ENCODE results near the gene TCERG1L. TPM values are rescaled to one million over a fixed set of nuclear protein-coding genes. Genes with fewer than 3 reads are reported as not detected.
"Not testable (repeated sequence)": the region's sequence is repeated elsewhere in the genome, so short reads cannot be mapped to it uniquely, and the experiment has no call there.

Gene TCERG1L
- total and polyA plus RNA-seq, 2 experiments from 2014 or later: not detected

GRCh38 chr10:131237991-131238651 lies 73.4 kb downstream of the TCERG1L start:
- no peak for TF ChIP-seq EZH2phosphoT487 (IDR thresholded peaks at IDR 0.05; ENCODE audit: insufficient read depth, low read depth)
- no peak for TF ChIP-seq EZH2 (IDR thresholded peaks at IDR 0.05; ENCODE audit: insufficient read depth, poor library complexity, severe bottlenecking)
- Histone ChIP-seq H3K9me3 (ENCODE audit: low read depth) (no peaks in the 10 kb centered on the region), H4K20me1 (ENCODE audit: insufficient read depth) (no peaks in the 10 kb centered on the region), H3F3A (ENCODE audit: insufficient read depth) (no peaks in the 10 kb centered on the region), H3K4me2 (ENCODE audit: unreplicated experiment) (no peak overlapping the region), H3K4me1 (ENCODE audit: insufficient read depth) (no peaks in the 10 kb centered on the region), H3K27ac (no peak overlapping the region), H3K4me3 (no peak overlapping the region), H3K36me3 (ENCODE audit: low read depth) (no peaks in the 10 kb centered on the region), H3K9ac (no peak overlapping the region), H3K79me2 (ENCODE audit: insufficient read depth) (no peaks in the 10 kb centered on the region), H2AFZ (no peak overlapping the region), H3K27me3 (replicated peaks; ENCODE audit: insufficient read depth) (no peaks in the 10 kb centered on the region), H3K9me2 (ENCODE audit: insufficient read depth) (no peaks in the 10 kb centered on the region)
- DNase-seq: no peak
- in situ Hi-C loops (cut with MboI): no loop called here
- WGBS, 2 experiments (ENCODE audit: low coverage in 1 of 2, low lambda C conversion rate in 2 of 2, missing lambda C conversion rate in 2 of 2): 48 to 49% methylated on average over 20 of the region's 20 CpGs

GRCh38 chr10:131234606-131235005 lies 76.9 kb downstream of the TCERG1L start:
- H3F3A ChIP-seq (ENCODE audit: insufficient read depth); DNase-seq; H3K4me3 ChIP-seq; H3K36me3 ChIP-seq (ENCODE audit: low read depth); H3K27ac ChIP-seq; H3K4me2 ChIP-seq (ENCODE audit: unreplicated experiment); in situ Hi-C loops (cut with MboI); H3K4me1 ChIP-seq (ENCODE audit: insufficient read depth); H3K9ac ChIP-seq; H2AFZ ChIP-seq; H3K9me3 ChIP-seq (ENCODE audit: low read depth); H3K9me2 ChIP-seq (ENCODE audit: insufficient read depth); H3K79me2 ChIP-seq (ENCODE audit: insufficient read depth); H4K20me1 ChIP-seq (ENCODE audit: insufficient read depth); H3K27me3 ChIP-seq (replicated peaks; ENCODE audit: insufficient read depth): not testable (repeated sequence)
- WGBS, 2 experiments (ENCODE audit: low coverage in 1 of 2, low lambda C conversion rate in 2 of 2, missing lambda C conversion rate in 2 of 2): 35 to 42% methylated on average over 13 of the region's 13 CpGs

GRCh38 chr10:131233611-131234258 lies 77.8 kb downstream of the TCERG1L start:
- Histone ChIP-seq H3K4me2 (ENCODE audit: unreplicated experiment) (no peak overlapping the region), H3K27ac (no peak overlapping the region), H3K79me2 (ENCODE audit: insufficient read depth) (no peaks in the 10 kb centered on the region), H2AFZ (no peak overlapping the region), H3F3A (ENCODE audit: insufficient read depth) (no peaks in the 10 kb centered on the region), H3K9ac (no peak overlapping the region), H3K4me1 (ENCODE audit: insufficient read depth) (no peaks in the 10 kb centered on the region), H3K9me2 (ENCODE audit: insufficient read depth) (no peaks in the 10 kb centered on the region), H3K9me3 (ENCODE audit: low read depth) (no peaks in the 10 kb centered on the region), H3K4me3 (no peak overlapping the region), H3K27me3 (replicated peaks; ENCODE audit: insufficient read depth) (no peaks in the 10 kb centered on the region), H4K20me1 (ENCODE audit: insufficient read depth) (no peaks in the 10 kb centered on the region), H3K36me3 (ENCODE audit: low read depth) (no peaks in the 10 kb centered on the region)
- in situ Hi-C loops (cut with MboI): no loop called here
- 13 to 24% methylated on average over 7 of the region's 7 CpGs for WGBS, 2 experiments (ENCODE audit: low coverage in 1 of 2, low lambda C conversion rate in 2 of 2, missing lambda C conversion rate in 2 of 2)
- TF ChIP-seq EZH2 (IDR thresholded peaks at IDR 0.05; ENCODE audit: insufficient read depth, poor library complexity, severe bottlenecking) (no peak), EZH2phosphoT487 (IDR thresholded peaks at IDR 0.05; ENCODE audit: insufficient read depth, low read depth) (no peak)
- DNase-seq: no peak

- no peak for TF ChIP-seq EZH2phosphoT487 (IDR thresholded peaks at IDR 0.05; ENCODE audit: insufficient read depth, low read depth)
- no peak for TF ChIP-seq EZH2 (IDR thresholded peaks at IDR 0.05; ENCODE audit: insufficient read depth, poor library complexity, severe bottlenecking)
- no peaks in the 10 kb centered on the region for H4K20me1 ChIP-seq (ENCODE audit: insufficient read depth)
- no peak for DNase-seq
Measured at GRCh38 chr10:131231965-131232541, 79.5 kb downstream of the TCERG1L start.

More at GRCh38 chr10:131231965-131232541, 79.5 kb downstream of the TCERG1L start:
- in situ Hi-C loops (cut with MboI): no loop called here
- Histone ChIP-seq H3K4me3 (no peak overlapping the region), H2AFZ (no peak overlapping the region), H3K4me1 (ENCODE audit: insufficient read depth) (no peaks in the 10 kb centered on the region), H3F3A (ENCODE audit: insufficient read depth) (no peaks in the 10 kb centered on the region), H3K27ac (no peak overlapping the region), H3K9me3 (ENCODE audit: low read depth) (no peaks in the 10 kb centered on the region), H3K9me2 (ENCODE audit: insufficient read depth) (no peaks in the 10 kb centered on the region), H3K27me3 (replicated peaks; ENCODE audit: insufficient read depth) (no peaks in the 10 kb centered on the region), H3K79me2 (ENCODE audit: insufficient read depth) (no peaks in the 10 kb centered on the region), H3K4me2 (ENCODE audit: unreplicated experiment) (no peak overlapping the region), H3K36me3 (ENCODE audit: low read depth) (no peaks in the 10 kb centered on the region), H3K9ac (no peak overlapping the region)
- WGBS, 2 experiments (ENCODE audit: low coverage in 1 of 2, low lambda C conversion rate in 2 of 2, missing lambda C conversion rate in 2 of 2): 34 to 40% methylated on average over 15 of the region's 15 CpGs
